ENCODE data around the gene TRIM65.

DNA sequence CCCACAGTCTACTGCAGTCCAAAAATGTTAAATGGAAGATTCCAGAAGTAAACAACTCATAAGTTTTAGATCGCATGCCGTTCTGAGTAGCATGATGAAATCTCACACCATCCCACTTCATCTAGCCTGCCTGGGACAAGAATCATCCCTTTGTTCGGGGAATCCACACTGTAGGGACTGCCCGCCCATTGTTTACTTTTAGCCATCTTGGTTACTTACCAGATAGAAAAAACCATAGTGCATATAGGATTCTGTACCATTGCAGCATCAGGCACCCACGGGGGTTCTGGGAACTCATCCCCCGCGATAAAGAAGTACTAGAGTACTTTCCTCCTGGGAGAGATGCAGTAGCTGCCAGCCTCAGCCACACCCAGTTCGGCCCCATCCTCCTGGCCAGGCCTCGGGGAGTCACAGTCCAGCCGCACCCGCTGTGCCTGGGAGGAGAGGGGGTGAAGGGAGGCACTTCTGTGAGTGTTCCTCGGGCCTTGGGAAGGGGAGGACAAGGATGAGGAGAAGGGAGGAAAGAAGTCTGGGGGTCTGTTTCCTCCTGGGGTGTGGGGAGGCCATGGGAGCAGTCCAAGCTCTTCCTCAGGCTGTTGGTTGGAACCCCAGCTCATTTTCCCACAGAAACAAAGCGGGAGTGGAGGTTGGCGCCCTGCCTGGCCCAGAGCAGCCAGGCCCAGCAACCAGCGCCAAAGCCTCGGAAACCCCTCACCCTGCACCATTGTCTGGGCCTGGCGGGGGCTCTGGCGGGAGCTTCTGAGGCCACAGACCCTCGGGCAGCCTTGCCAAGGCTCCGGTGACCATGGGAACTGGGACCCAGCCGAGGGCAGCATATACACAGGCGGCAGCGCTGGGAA lies 27.2 kb downstream of the TRIM65 start:
- TF ChIP-seq CTCF (IDR thresholded peaks at IDR 0.05; ENCODE audit: low read depth, low read length, poor library complexity, severe bottlenecking) (no peak), EZH2phosphoT487 (IDR thresholded peaks at IDR 0.05; ENCODE audit: borderline replicate concordance, low read length) (no peak)

All from DOHH2 (cell line).